IMR-90 (cell line): ENCODE data around the gene ATRN. TPM values are rescaled to one million over a fixed set of nuclear protein-coding genes. Genes with fewer than 3 reads are reported as not detected.

ENCODE experiments used
- ATAC-seq: fragments of 200-7000 bp; cut with Tn5 transposase; 2 replicates; pipeline ENCODE4 v1.9.1; 2020; ENCODE audit warnings: low read depth, mild to moderate bottlenecking, moderate library complexity
- BruUV-seq: library from RNA; stranded (reverse); fragments of 400-500 nt; replicated peaks from 2 replicates; lab custom pipeline; 2021; lab: Mats Ljungman, UMichigan
- CTCF ChIA-PET: fragments of 300-600 bp; formaldehyde crosslinking; extraction: SDS; loops from one replicate; lab custom pipeline; 2021; ENCODE audit warnings: antibody characterized with exemption; lab: Yijun Ruan, JAX
- POLR2A ChIA-PET: fragments of 300-600 bp; sonication (Branson Sonifier 250); formaldehyde crosslinking; loops from one replicate; lab custom pipeline; 2022; ENCODE audit warnings: antibody characterized with exemption; ENCODE audit not compliant: unreplicated experiment; lab: Charles Lee
- DNase-seq: peaks from one replicate; pipeline ENCODE4 v3.0.0; 2013
- H2AFZ ChIP-seq: replicated peaks from 2 replicates; pipeline ENCODE3; 2013; ENCODE audit warnings: low read length, mild to moderate bottlenecking; ENCODE audit not compliant: poor library complexity
- H2AK5ac ChIP-seq: 2 replicates; pipeline ENCODE4 v1.6.1; 2013; ENCODE audit warnings: low read depth, low read length, inconsistent platforms
- H2AK9ac ChIP-seq: replicated peaks from 2 replicates; pipeline ENCODE3; 2013; ENCODE audit warnings: mild to moderate bottlenecking, low read depth, low read length, moderate library complexity; ENCODE audit not compliant: poor library complexity
- H2BK120ac ChIP-seq: 2 replicates; pipeline ENCODE4 v1.6.1; 2013; ENCODE audit warnings: low read depth, low read length, inconsistent platforms
- H2BK15ac ChIP-seq: 3 replicates; pipeline ENCODE4 v1.6.1; 2013; ENCODE audit warnings: low read depth, low read length, inconsistent platforms
- H2BK20ac ChIP-seq: 2 replicates; pipeline ENCODE4 v1.6.1; 2013; ENCODE audit warnings: low read depth, mild to moderate bottlenecking, inconsistent platforms, low read length, moderate library complexity
- H2BK5ac ChIP-seq: 2 replicates; pipeline ENCODE4 v1.6.1; 2013; ENCODE audit warnings: mild to moderate bottlenecking, low read depth, low read length, inconsistent platforms; ENCODE audit not compliant: poor library complexity, severe bottlenecking
- H3K14ac ChIP-seq: replicated peaks from 2 replicates; pipeline ENCODE4 v1.6.1; 2013; ENCODE audit warnings: low read depth, low read length, inconsistent platforms
- H3K18ac ChIP-seq: 2 replicates; pipeline ENCODE4 v1.6.1; 2013; ENCODE audit warnings: low read depth, low read length, control low read depth
- H3K23ac ChIP-seq: 2 replicates; pipeline ENCODE4 v1.6.1; 2013; ENCODE audit warnings: low read depth, low read length, inconsistent platforms
- H3K27ac ChIP-seq: 2 replicates; pipeline ENCODE4 v1.5.1; 2013; ENCODE audit warnings: mild to moderate bottlenecking, control low read depth, low read length; ENCODE audit not compliant: insufficient read depth
- H3K27me3 ChIP-seq: 2 replicates; pipeline ENCODE4 v1.6.1; 2013; ENCODE audit warnings: low read length; ENCODE audit not compliant: control insufficient read depth, insufficient read depth
- H3K36me3 ChIP-seq: 2 replicates; pipeline ENCODE4 v1.6.1; 2013; ENCODE audit warnings: low read length, mixed read lengths; ENCODE audit not compliant: control insufficient read depth, insufficient read depth
- H3K4ac ChIP-seq: 2 replicates; pipeline ENCODE4 v1.6.1; 2013; ENCODE audit warnings: low read depth, low read length, inconsistent platforms
- H3K4me1 ChIP-seq: 2 replicates; pipeline ENCODE4 v1.6.1; 2013; ENCODE audit warnings: low read length, mixed read lengths; ENCODE audit not compliant: control insufficient read depth, insufficient read depth
- H3K4me2 ChIP-seq: 2 replicates; pipeline ENCODE4 v1.6.1; 2013; ENCODE audit warnings: low read depth, mild to moderate bottlenecking, control low read depth, low read length, moderate library complexity
- H3K4me3 ChIP-seq: 2 replicates; pipeline ENCODE4 v1.5.1; 2013; ENCODE audit warnings: low read depth, mild to moderate bottlenecking, control low read depth, low read length, moderate library complexity; ENCODE audit not compliant: insufficient read depth
- H3K56ac ChIP-seq: 2 replicates; pipeline ENCODE4 v1.6.1; 2013; ENCODE audit warnings: low read length, inconsistent platforms; ENCODE audit not compliant: insufficient read depth; ENCODE audit errors: extremely low read depth
- H3K79me1 ChIP-seq, 2 experiments: 2 replicates each; pipeline ENCODE4 v1.6.1; 2013; ENCODE audit warnings: low read length in 2 of 2, inconsistent platforms in 1 of 2, low read depth in 1 of 2
- H3K9ac ChIP-seq: 2 replicates; pipeline ENCODE4 v1.6.1; 2013; ENCODE audit warnings: low read depth, low read length, control low read depth
- H3K9me1 ChIP-seq: 2 replicates; pipeline ENCODE4 v1.6.1; 2013; ENCODE audit warnings: low read length, inconsistent platforms; ENCODE audit not compliant: insufficient read depth
- H3K9me3 ChIP-seq: 2 replicates; pipeline ENCODE4 v1.6.1; 2013; ENCODE audit warnings: low read length; ENCODE audit not compliant: control insufficient read depth, insufficient read depth
- H4K20me1 ChIP-seq: 2 replicates; pipeline ENCODE4 v1.6.1; 2013; ENCODE audit warnings: low read length, inconsistent platforms; ENCODE audit not compliant: insufficient read depth
- H4K5ac ChIP-seq: 2 replicates; pipeline ENCODE4 v1.6.1; 2013; ENCODE audit warnings: mild to moderate bottlenecking, low read depth, low read length, control low read depth
- H4K8ac ChIP-seq, 2 experiments: 2 replicates each; pipeline ENCODE4 v1.6.1; 2013; ENCODE audit warnings: low read depth in 2 of 2, low read length in 2 of 2, control low read depth in 1 of 2, inconsistent platforms in 1 of 2
- H4K91ac ChIP-seq: 2 replicates; pipeline ENCODE4 v1.6.1; 2013; ENCODE audit warnings: low read depth, low read length, inconsistent platforms; ENCODE audit not compliant: insufficient read depth
- BHLHE40 ChIP-seq: fragments of 150-350 bp; IDR thresholded peaks from 2 replicates; pipeline ENCODE4 v1.6.1; 2016; ENCODE audit warnings: mild to moderate bottlenecking, low read depth, low read length
- CTCF ChIP-seq: conservative IDR thresholded peaks from 2 replicates; pipeline ENCODE4 v1.5.1; 2012; ENCODE audit warnings: mild to moderate bottlenecking, low read depth, low read length, improper control_type of control experiment
- MAFK ChIP-seq: IDR thresholded peaks from 2 replicates; pipeline ENCODE4 v1.6.1; 2012; ENCODE audit warnings: low read depth, low read length, improper control_type of control experiment
- MXI1 ChIP-seq: IDR thresholded peaks from 2 replicates; pipeline ENCODE4 v1.6.1; 2012; ENCODE audit warnings: low read depth, mild to moderate bottlenecking, low read length, moderate library complexity, borderline replicate concordance
- NFE2L2 ChIP-seq: fragments of 150-350 bp; IDR thresholded peaks from 2 replicates; pipeline ENCODE4 v1.6.1; 2016; ENCODE audit warnings: low read depth, mild to moderate bottlenecking, low read length
- RAD21 ChIP-seq: IDR thresholded peaks from 2 replicates; pipeline ENCODE4 v1.6.1; 2012; ENCODE audit warnings: low read length, improper control_type of control experiment
- RCOR1 ChIP-seq: IDR thresholded peaks from 2 replicates; pipeline ENCODE4 v1.6.1; 2012; ENCODE audit warnings: mild to moderate bottlenecking, low read length, improper control_type of control experiment; ENCODE audit not compliant: insufficient replicate concordance
- USF2 ChIP-seq: fragments of 150-350 bp; IDR thresholded peaks from 2 replicates; pipeline ENCODE4 v1.6.1; 2017; ENCODE audit warnings: mild to moderate bottlenecking, antibody characterized with exemption, low read length, low read depth
- WGBS, 2 experiments: methylation state at CpG; one replicate each; pipeline versions ENCODE4 v1.1.5 to v1.1.7; 2013; ENCODE audit warnings: missing lambda C conversion rate in 2 of 2; ENCODE audit not compliant: insufficient read length in 1 of 2; ENCODE audit errors: extremely low coverage in 2 of 2; 5-methylcytosine and 5-hydroxymethylcytosine counted together
- dilution Hi-C: fragments of 300-500 bp; cut with HindIII; formaldehyde crosslinking; loops from one replicate; pipeline ENCODE4 v1.14.3; 2018; ENCODE audit warnings: low sequenced_read_pairs; ENCODE audit not compliant: unreplicated experiment
- in situ Hi-C: fragments of 300-500 bp; cut with MboI; formaldehyde crosslinking; loops from 3 replicates; pipeline ENCODE4 v1.14.3; 2019; ENCODE audit warnings: low sequenced_read_pairs, inconsistent platforms, mixed read lengths
- intact Hi-C: fragments of 100-400 bp; cut with micrococcal nuclease; formaldehyde crosslinking; loops from 2 replicates; pipeline ENCODE4 v1.10.0; 2022
- polyA plus RNA-seq, 3 experiments: library from polyadenylated mRNA; depleted of rRNA; stranded (reverse); fragments of >200 nt; gene quantifications; 2 replicates each; pipeline ENCODE4 v1.2.3, GENCODE V29; 2012; ENCODE audit warnings: low replicate concordance in 1 of 3
- total RNA-seq: library from RNA; depleted of rRNA; stranded (reverse); fragments of >200 nt; gene quantifications from 2 replicates; pipeline ENCODE4 v1.2.3, GENCODE V29; 2012

Gene ATRN
- total and polyA plus RNA-seq, 2 of the 4 experiments (the other 2 are of a cell fraction): 32.3 to 46.2 TPM

- ChIA-PET CTCF (no interaction called here), POLR2A (no interaction called here)
- Histone ChIP-seq H3K23ac (no peak overlapping the region), H3K56ac (no peak overlapping the region), H3K27me3 (no peaks in the 10 kb centered on the region), H3K27ac (no peak overlapping the region), H2AFZ (no peak overlapping the region), H4K8ac (no peak overlapping the region), H2BK5ac (no peak overlapping the region), H3K9me3 (no peaks in the 10 kb centered on the region), H4K5ac (no peak overlapping the region), H3K4ac (no peak overlapping the region), H2AK9ac (no peak overlapping the region), H4K91ac (no peak overlapping the region), H2AK5ac (no peak overlapping the region), H3K36me3 (peaks cover 2% of the 10 kb centered on the region; the same call in 1 of the 2 replicates), H3K79me1 (no peaks in the 10 kb centered on the region), H3K4me3 (no peak overlapping the region), H3K4me2 (no peak overlapping the region), H2BK120ac (no peak overlapping the region), H2BK20ac (no peak overlapping the region), H3K18ac (no peak overlapping the region), H3K9me1 (peaks cover 13% of the 10 kb centered on the region), H2BK15ac (no peak overlapping the region), H4K20me1 (no peaks in the 10 kb centered on the region), H3K4me1 (peaks cover 18% of the 10 kb centered on the region), H3K14ac (no peak overlapping the region), H3K9ac (no peak overlapping the region)
- intact Hi-C loops (no loop called here), in situ Hi-C loops (no loop called here), dilution Hi-C loops (no loop called here)
- DNase-seq: peak; percentile 13
- ATAC-seq: no peak
- 86% methylated on average over 3 of the region's 10 CpGs; no CpG with 5 or more reads in 1 of the 2 experiments for WGBS, 2 experiments
- TF ChIP-seq NFE2L2 (no peak), USF2 (no peak), BHLHE40 (no peak), RAD21 (no peak), MXI1 (no peak), CTCF (0 out of 2 replicates have a peak, but pooled peaks have one; percentile 13), MAFK (no peak), RCOR1 (no peak)
- no TSS peak for BruUV-seq
Observed at GRCh38 chr20:3612795-3613572, 142.2 kb downstream of the ATRN start.
